ENCODE results near the gene LYG2.
"Not testable (repeated sequence)": the region's sequence is repeated elsewhere in the genome, so short reads cannot be mapped to it uniquely, and the experiment has no call there.

Gene LYG2

DNA sequence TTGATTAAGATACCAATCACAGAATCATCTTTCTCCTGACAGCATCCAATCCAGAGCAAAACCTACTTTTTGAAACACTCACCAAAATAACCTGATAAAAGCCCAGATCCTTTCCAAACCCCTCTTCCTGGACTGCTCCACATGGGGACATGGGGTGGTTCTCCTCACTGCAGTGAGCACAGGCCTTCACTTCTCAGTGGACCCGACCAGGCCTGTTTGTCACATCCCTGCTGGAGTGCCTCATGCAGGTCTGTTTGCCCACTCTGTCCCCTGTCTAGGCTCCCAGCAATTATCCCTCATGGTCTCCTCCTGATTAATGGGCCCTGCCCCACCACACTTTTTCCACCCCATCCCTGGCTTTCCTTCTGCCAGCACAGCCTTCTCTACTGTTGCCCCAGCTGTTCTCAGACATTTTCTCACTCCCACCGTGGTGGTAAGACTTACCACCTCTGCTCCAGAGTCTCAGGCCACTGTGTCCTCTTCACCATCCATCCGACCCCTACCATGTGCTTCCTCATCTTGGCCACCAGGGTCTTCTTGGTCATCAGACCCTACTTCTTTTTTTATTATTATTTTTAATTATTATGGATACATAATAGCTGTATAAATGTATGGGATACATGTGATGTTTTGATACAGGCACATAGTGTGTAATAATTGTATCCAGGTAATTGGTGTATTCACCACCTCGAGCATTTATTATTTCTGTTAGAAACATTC lies 53.3 kb downstream of the LYG2 start:
- DNase-seq (ENCODE audit: low read depth in 2 of 2): no peak

DNA sequence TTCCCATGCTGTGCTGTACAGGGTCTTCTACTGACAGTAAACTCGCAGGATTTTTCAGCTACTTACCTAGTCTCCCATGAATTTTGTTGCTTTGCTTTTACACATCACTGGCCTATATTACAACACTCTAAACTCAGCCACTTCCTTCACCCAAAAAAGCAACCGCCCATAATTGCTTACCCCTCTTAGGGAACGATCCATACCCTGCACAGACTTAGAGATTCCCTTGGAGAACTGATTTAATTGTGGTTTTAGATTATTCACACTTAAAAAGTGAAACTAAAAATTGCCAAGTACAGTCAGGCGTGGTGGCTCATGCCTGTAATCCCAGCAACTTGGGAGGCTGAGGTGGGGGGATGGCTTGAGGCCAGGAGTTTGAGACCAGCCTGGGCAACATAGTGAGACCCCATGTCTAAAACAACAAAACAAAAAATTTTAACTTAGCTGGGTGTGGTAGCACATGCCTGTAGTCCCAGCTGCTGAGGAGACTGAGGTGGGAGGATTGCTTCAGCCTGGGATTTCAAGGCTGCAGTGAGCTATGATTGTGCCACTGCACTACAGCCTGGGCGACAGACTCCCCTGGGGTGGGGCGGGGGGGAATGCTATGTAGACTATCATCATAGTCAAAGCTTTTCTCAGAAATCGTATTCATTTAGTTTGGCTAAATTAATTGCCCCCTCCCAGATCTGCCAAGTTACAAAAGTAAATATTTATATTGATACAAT lies 55.2 kb downstream of the LYG2 start:
- no peak for DNase-seq (ENCODE audit: low read depth in 2 of 2)

DNA sequence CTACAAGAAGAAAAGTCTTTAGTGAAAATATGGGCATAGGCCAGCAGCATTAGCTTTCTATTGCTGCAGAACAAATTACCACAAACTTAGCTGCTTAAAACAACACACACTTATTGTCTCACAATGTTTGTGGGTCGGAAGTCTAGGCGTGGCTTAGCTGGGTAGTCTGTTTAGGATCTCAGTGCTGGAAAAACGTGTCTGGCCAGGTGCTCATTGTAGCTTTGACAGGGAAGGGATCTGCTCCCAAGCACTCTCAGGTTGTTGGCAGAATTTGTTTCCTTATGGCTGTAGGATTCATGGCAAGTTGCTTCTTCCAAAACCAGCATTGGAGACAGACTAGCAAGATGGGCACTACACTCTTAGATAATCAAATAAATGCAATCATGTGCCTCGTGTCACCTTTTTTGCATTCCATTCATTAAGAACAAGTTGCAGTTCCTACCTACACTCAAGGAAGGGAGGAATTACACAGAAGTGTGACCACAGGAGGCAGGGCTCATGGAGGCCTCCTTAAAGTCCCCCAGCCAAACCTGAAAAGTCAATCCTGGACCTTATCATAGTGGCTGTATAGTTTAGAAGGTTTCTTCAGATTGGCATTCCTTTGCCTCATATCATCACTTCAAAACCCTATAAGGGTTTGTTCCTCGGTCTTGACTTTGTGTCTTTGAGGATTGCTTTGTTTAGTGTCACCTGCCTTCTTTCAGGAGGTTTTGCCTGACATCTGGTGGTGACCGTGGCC lies 57.2 kb downstream of the LYG2 start:
- no peak for DNase-seq (ENCODE audit: low read depth in 2 of 2)

DNA sequence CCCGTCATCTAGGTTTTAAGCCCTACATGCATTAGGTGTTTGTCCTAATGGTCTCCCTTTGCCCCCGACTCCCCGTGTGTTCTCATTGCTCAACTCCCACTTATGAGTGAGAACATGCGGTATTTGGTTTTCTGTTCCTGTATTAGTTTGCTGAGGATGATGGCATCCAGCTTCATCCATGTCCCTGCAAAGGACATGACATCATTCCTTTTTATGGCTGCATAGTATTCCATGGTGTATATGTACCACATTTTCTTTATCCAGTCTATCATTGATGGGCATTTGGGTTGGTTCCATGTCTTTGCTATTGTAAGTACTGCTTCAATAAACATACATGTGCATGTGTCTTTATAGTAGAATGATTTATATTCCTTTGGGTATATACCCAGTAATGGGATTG lies 63.1 kb downstream of the LYG2 start:
- not testable (repeated sequence) for DNase-seq (ENCODE audit: low read depth in 2 of 2)

Data from stimulated activated CD8-positive, alpha-beta memory T cell treated with anti-CD3 and anti-CD28 coated beads, Interleukin-2, amount 100 ng/mL, for 1 hour (primary cell).